Measurements from ENCODE around the gene GLUL.

Gene GLUL

DNA sequence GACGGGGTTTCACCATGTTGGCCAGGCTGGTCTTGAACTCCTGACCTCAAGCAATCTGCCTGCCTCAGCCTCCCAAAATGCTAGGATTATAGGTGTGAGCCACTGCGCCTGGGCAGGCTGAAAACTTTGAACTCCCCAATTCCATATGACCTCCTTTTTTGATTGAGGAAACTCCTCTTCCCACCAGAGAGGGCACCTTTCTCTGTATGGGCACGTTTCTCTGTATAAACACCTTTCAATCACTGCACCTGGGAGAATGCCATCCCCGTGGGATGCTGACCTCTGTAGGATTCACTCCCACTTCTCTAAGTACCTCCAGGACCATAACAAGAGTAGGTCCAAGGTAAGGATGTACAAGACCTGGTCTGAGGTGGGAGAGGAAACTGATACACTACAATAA is 18.5 kb upstream of the GLUL start:
- no peak for DNase-seq (ENCODE audit: low read depth)
- H3K4me3 ChIP-seq (ENCODE audit: low read depth, low read length) = no peak overlapping the region
- TF ChIP-seq POLR2A (IDR thresholded peaks at IDR 0.05; ENCODE audit: extremely low read depth, insufficient read length) = no peak
- TF ChIP-seq MYC (IDR thresholded peaks at IDR 0.05; ENCODE audit: low read depth, low read length) = no peak
- TF ChIP-seq, protein P1, sequence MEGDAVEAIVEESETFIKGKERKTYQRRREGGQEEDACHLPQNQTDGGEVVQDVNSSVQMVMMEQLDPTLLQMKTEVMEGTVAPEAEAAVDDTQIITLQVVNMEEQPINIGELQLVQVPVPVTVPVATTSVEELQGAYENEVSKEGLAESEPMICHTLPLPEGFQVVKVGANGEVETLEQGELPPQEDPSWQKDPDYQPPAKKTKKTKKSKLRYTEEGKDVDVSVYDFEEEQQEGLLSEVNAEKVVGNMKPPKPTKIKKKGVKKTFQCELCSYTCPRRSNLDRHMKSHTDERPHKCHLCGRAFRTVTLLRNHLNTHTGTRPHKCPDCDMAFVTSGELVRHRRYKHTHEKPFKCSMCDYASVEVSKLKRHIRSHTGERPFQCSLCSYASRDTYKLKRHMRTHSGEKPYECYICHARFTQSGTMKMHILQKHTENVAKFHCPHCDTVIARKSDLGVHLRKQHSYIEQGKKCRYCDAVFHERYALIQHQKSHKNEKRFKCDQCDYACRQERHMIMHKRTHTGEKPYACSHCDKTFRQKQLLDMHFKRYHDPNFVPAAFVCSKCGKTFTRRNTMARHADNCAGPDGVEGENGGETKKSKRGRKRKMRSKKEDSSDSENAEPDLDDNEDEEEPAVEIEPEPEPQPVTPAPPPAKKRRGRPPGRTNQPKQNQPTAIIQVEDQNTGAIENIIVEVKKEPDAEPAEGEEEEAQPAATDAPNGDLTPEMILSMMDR (IDR thresholded peaks at IDR 0.05; ENCODE audit: low read depth, low read length) = no peak
- TF ChIP-seq, protein P2, sequence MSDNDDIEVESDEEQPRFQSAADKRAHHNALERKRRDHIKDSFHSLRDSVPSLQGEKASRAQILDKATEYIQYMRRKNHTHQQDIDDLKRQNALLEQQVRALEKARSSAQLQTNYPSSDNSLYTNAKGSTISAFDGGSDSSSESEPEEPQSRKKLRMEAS (IDR thresholded peaks at IDR 0.05; ENCODE audit: low read depth, low read length) = no peak

DNA sequence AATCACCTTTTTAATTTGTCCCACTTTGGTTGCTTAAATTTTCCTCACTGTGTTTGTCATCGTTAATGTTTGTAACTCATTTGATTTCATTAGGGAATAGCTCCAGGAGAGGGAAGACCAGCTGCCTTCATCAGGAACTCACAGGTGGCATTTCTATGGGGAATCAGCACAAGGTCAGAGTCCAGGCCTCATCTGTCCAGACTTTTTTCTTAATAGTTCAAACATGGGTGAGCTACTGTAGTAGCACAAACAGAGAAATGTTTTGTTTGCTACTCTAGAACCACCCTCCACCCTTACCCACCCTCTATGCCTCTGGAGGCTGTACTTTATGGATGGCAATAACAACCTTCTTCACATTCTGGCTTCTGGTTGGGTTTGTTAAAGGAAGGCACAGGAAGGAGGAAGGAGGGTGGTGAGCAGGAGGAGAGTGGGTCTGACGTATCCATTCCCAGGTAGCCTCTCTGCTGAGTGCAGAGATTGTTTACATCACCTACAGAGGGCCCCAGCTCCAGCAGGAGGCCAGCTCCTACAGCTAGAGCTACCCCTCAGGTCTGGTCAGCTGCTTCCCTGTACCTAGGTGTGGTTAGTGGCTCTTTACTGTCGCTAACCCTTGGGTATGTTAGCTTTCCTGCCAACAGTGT is 17.0 kb upstream of the GLUL start:
- no peak for DNase-seq (ENCODE audit: low read depth)
- no peak overlapping the region for H3K4me3 ChIP-seq (ENCODE audit: low read depth, low read length)
- TF ChIP-seq POLR2A (IDR thresholded peaks at IDR 0.05; ENCODE audit: extremely low read depth, insufficient read length) = no peak
- TF ChIP-seq MYC (IDR thresholded peaks at IDR 0.05; ENCODE audit: low read depth, low read length) = no peak
- TF ChIP-seq, protein P1 (IDR thresholded peaks at IDR 0.05; ENCODE audit: low read depth, low read length) = no peak
- TF ChIP-seq, protein P2 (IDR thresholded peaks at IDR 0.05; ENCODE audit: low read depth, low read length) = no peak

DNA sequence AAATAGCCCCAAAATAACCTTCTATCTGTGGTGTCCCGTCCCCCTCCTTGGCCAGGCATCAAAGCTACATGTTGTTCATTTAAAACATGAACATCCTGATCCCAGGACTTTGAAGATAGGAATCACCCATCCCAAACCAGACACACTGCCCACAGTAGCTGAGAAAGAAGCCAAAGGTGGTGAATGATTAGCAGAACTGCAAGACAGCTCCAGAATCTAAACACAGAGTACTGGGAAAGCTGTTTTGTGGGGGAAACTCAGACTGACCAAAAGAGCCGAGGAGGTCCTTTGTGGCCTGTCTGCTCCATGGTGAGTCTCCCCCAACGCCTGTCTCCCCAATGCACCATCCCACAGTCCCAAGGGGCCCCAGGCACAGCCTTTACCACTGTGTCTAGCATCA is 16.1 kb upstream of the GLUL start:
- peak; percentile 44 for DNase-seq (ENCODE audit: low read depth)
- no peak overlapping the region for H3K4me3 ChIP-seq (ENCODE audit: low read depth, low read length)
- TF ChIP-seq, protein P1 (IDR thresholded peaks at IDR 0.05; ENCODE audit: low read depth, low read length) = no peak
- TF ChIP-seq, protein P2 (IDR thresholded peaks at IDR 0.05; ENCODE audit: low read depth, low read length) = no peak
- TF ChIP-seq POLR2A (IDR thresholded peaks at IDR 0.05; ENCODE audit: extremely low read depth, insufficient read length) (no peak), MYC (IDR thresholded peaks at IDR 0.05; ENCODE audit: low read depth, low read length) (no peak)

DNA sequence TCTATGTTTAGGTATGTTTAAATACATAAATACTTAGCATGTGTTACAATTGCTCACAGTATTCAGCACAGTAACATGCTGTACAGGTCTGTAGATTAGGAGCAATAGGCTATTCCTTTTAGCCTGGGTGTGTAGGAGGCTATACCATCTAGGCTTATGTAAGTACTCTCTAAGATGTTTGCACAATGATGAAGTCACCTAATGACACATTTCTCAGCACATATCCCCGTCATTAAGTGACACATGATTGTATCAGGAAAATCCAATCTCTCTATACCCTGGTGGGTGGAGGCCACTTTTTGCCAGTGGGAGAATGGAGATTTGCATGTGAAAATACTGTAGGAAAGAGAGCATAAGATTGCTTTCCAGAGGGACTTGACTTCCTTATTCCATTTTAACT is 14.4 kb upstream of the GLUL start:
- DNase-seq (ENCODE audit: low read depth) = no peak
- no peak overlapping the region for H3K4me3 ChIP-seq (ENCODE audit: low read depth, low read length)
- TF ChIP-seq POLR2A (IDR thresholded peaks at IDR 0.05; ENCODE audit: extremely low read depth, insufficient read length) (no peak), MYC (IDR thresholded peaks at IDR 0.05; ENCODE audit: low read depth, low read length) (no peak)
- TF ChIP-seq, protein P1 (IDR thresholded peaks at IDR 0.05; ENCODE audit: low read depth, low read length) = no peak
- TF ChIP-seq, protein P2 (IDR thresholded peaks at IDR 0.05; ENCODE audit: low read depth, low read length) = no peak

DNA sequence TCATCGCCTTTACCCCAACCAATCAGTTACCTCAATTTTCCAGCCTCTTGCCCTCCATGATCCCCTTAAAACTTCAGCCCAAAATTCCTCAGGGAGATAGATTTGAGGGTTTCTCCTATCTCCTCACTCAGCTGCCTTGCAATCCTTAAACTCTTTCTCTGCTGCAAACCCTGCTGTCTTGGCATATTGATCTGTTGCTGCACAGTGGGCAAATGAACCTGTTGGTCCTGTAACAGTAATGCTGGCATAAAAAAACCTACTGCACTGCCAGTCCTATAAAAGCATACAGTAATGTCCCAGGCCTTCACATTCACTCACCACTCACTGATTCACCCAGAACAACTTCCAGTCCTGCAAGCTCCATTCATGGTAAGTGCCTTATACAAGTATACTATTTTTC is 14.0 kb upstream of the GLUL start:
- no peak for TF ChIP-seq MYC (IDR thresholded peaks at IDR 0.05; ENCODE audit: low read depth, low read length)
- no peak for TF ChIP-seq POLR2A (IDR thresholded peaks at IDR 0.05; ENCODE audit: extremely low read depth, insufficient read length)
- TF ChIP-seq, protein P2 (IDR thresholded peaks at IDR 0.05; ENCODE audit: low read depth, low read length) = no peak
- TF ChIP-seq, protein P1 (IDR thresholded peaks at IDR 0.05; ENCODE audit: low read depth, low read length) = no peak
- no peak for DNase-seq (ENCODE audit: low read depth)
- H3K4me3 ChIP-seq (ENCODE audit: low read depth, low read length) = no peak overlapping the region
